Neutrophil (primary cell): ENCODE results near the gene AFP.

Source experiments
- H3K27ac ChIP-seq: fragments of 200-600 bp; sonication (generic); 2 replicates; pipeline ENCODE4 v1.5.1; 2016; ENCODE audit warnings: mild to moderate bottlenecking, moderate library complexity
- H3K27me3 ChIP-seq: fragments of 200-600 bp; sonication (generic); 2 replicates; pipeline ENCODE4 v1.6.0; 2016; ENCODE audit warnings: mild to moderate bottlenecking
- H3K36me3 ChIP-seq: fragments of 200-600 bp; sonication (generic); 2 replicates; pipeline ENCODE4 v1.5.1; 2017
- H3K4me1 ChIP-seq, 2 experiments: fragments of 200-600 bp in 1 of 2; sonication (generic) in 1 of 2; 1 replicate in 1 of 2; 2 replicates in 1 of 2; pipeline versions ENCODE4 v1.5.1 to v1.6.1; 2013 to 2016; ENCODE audit warnings: low read depth in 1 of 2, low read length in 1 of 2, mild to moderate bottlenecking in 1 of 2, moderate library complexity in 1 of 2; ENCODE audit not compliant: control insufficient read depth in 1 of 2, insufficient read depth in 1 of 2
- H3K4me3 ChIP-seq, 2 experiments: fragments of 200-600 bp in 1 of 2; sonication (generic) in 1 of 2; 1 replicate in 1 of 2; 2 replicates in 1 of 2; pipeline ENCODE4 v1.5.1; 2013 to 2016; ENCODE audit warnings: low read depth in 1 of 2, low read length in 1 of 2, mild to moderate bottlenecking in 1 of 2, moderate library complexity in 1 of 2
- H3K9me3 ChIP-seq: fragments of 200-600 bp; sonication (generic); 2 replicates; pipeline ENCODE4 v1.5.1; 2016
- CTCF ChIP-seq: fragments of 200-600 bp; sonication (generic); IDR thresholded peaks from 2 replicates; pipeline ENCODE4 v1.5.1; 2016; ENCODE audit warnings: antibody characterized with exemption

AFP gene

GRCh38 chr4:73486497-73486896 lies 50.5 kb downstream of the AFP start:
- no peaks in the 10 kb centered on the region for H3K36me3 ChIP-seq
- no peak for TF ChIP-seq CTCF

GRCh38 chr4:73487233-73487632 lies 51.2 kb downstream of the AFP start:
- Histone ChIP-seq H3K9me3 (no peaks in the 10 kb centered on the region), H3K27ac (no peak overlapping the region), H3K27me3 (no peaks in the 10 kb centered on the region), H3K36me3 (no peaks in the 10 kb centered on the region), H3K4me1 (no peaks in the 10 kb centered on the region), H3K4me3 (no peak overlapping the region)
- TF ChIP-seq CTCF, result no peak

More at GRCh38 chr4:73486497-73486896, 50.5 kb downstream of the AFP start:
- H3K27me3 ChIP-seq, result no peaks in the 10 kb centered on the region
- no peaks in the 10 kb centered on the region for H3K4me1 ChIP-seq
- no peak overlapping the region for H3K4me3 ChIP-seq
- no peaks in the 10 kb centered on the region for H3K9me3 ChIP-seq
- no peak overlapping the region for H3K27ac ChIP-seq

GRCh38 chr4:73499996-73500765 lies 64.2 kb downstream of the AFP start:
- Histone ChIP-seq H3K4me3 (no peak overlapping the region), H3K4me1 (no peaks in the 10 kb centered on the region), H3K27me3 (no peaks in the 10 kb centered on the region), H3K9me3 (no peaks in the 10 kb centered on the region), H3K36me3 (no peaks in the 10 kb centered on the region), H3K27ac (no peak overlapping the region)
- no peak for TF ChIP-seq CTCF

- no peak overlapping the region for H3K27ac ChIP-seq
- no peak overlapping the region for H3K4me3 ChIP-seq
- H3K36me3 ChIP-seq, result no peaks in the 10 kb centered on the region
- no peaks in the 10 kb centered on the region for H3K27me3 ChIP-seq
- no peak for TF ChIP-seq CTCF
- H3K9me3 ChIP-seq, result no peaks in the 10 kb centered on the region
- H3K4me1 ChIP-seq, result no peaks in the 10 kb centered on the region
Measured at GRCh38 chr4:73501664-73502265, 65.7 kb downstream of the AFP start.

GRCh38 chr4:73505567-73505966 lies 69.5 kb downstream of the AFP start:
- no peaks in the 10 kb centered on the region for H3K4me1 ChIP-seq
- no peaks in the 10 kb centered on the region for H3K36me3 ChIP-seq
- H3K27me3 ChIP-seq, result no peaks in the 10 kb centered on the region
- no peaks in the 10 kb centered on the region for H3K9me3 ChIP-seq
- no peak overlapping the region for H3K27ac ChIP-seq
- no peak overlapping the region for H3K4me3 ChIP-seq
- no peak for TF ChIP-seq CTCF
